Mesothelial cell of epicardium (in vitro differentiated cells): Measurements from ENCODE around the gene DOHH. TPM values are rescaled to one million over a fixed set of nuclear protein-coding genes. Genes with fewer than 3 reads are reported as not detected.

Experiments used
- DNase-seq, 2 experiments: peaks; one replicate each; pipeline ENCODE4 v3.0.0; 2021; ENCODE audit warnings: low spot score in 2 of 2; ENCODE audit not compliant: unreplicated experiment in 2 of 2
- H3K27ac Mint-ChIP-seq: 2 replicates; pipeline ENCODE4 v1.8.0; 2021; ENCODE audit warnings: mixed read lengths
- H3K27me3 Mint-ChIP-seq: 2 replicates; pipeline ENCODE4 v1.8.0; 2021; ENCODE audit warnings: low read depth, mixed read lengths
- H3K36me3 Mint-ChIP-seq: 2 replicates; pipeline ENCODE4 v1.8.0; 2021; ENCODE audit warnings: mixed read lengths
- H3K4me1 Mint-ChIP-seq: 2 replicates; pipeline ENCODE4 v1.8.0; 2021; ENCODE audit warnings: mixed read lengths
- H3K4me3 Mint-ChIP-seq: 2 replicates; pipeline ENCODE4 v1.8.0; 2021; ENCODE audit warnings: mild to moderate bottlenecking, moderate library complexity, mixed read lengths
- H3K9me3 Mint-ChIP-seq: 2 replicates; pipeline ENCODE4 v1.8.0; 2021; ENCODE audit warnings: mixed read lengths
- CTCF ChIP-seq: fragments of 200-600 bp; sonication (generic); IDR thresholded peaks from one replicate; pipeline ENCODE4 v1.5.0; 2021; ENCODE audit warnings: antibody characterized with exemption; ENCODE audit not compliant: unreplicated experiment
- total RNA-seq: library from RNA; stranded (reverse); gene quantifications from 3 replicates; pipeline ENCODE4 v1.2.1, GENCODE V29; 2021

The DOHH gene
- total RNA-seq, 1 donor from 2014 or later, result 8.5 TPM

- H3K4me3 Mint-ChIP-seq, result no peak overlapping the region
- TF ChIP-seq CTCF, result no peak
- no peak for DNase-seq
- no peaks in the 10 kb centered on the region for H3K4me1 Mint-ChIP-seq
- H3K36me3 Mint-ChIP-seq, result peaks cover 18% of the 10 kb centered on the region
- H3K27ac Mint-ChIP-seq, result no peak overlapping the region
- no peaks in the 10 kb centered on the region for H3K27me3 Mint-ChIP-seq
- H3K9me3 Mint-ChIP-seq, result no peaks in the 10 kb centered on the region
Observed at GRCh38 chr19:3528539-3529211, 28.2 kb upstream of the DOHH start.

GRCh38 chr19:3528080-3528479 lies 27.6 kb upstream of the DOHH start:
- Mint-ChIP-seq H3K9me3 (no peaks in the 10 kb centered on the region), H3K27ac (no peak overlapping the region), H3K36me3 (peaks cover 13% of the 10 kb centered on the region), H3K4me3 (no peak overlapping the region), H3K4me1 (no peaks in the 10 kb centered on the region), H3K27me3 (no peaks in the 10 kb centered on the region)
- DNase-seq, result no peak
- TF ChIP-seq CTCF, result no peak

- no peaks in the 10 kb centered on the region for H3K27me3 Mint-ChIP-seq
- H3K27ac Mint-ChIP-seq, result no peak overlapping the region
- DNase-seq, result no peak
- H3K4me3 Mint-ChIP-seq, result no peak overlapping the region
- no peaks in the 10 kb centered on the region for H3K4me1 Mint-ChIP-seq
- H3K36me3 Mint-ChIP-seq, result peaks cover 11% of the 10 kb centered on the region
- no peak for TF ChIP-seq CTCF
- H3K9me3 Mint-ChIP-seq, result no peaks in the 10 kb centered on the region
Observed at GRCh38 chr19:3527238-3527910, 26.9 kb upstream of the DOHH start.

- Mint-ChIP-seq H3K36me3 (peaks cover 11% of the 10 kb centered on the region), H3K4me3 (no peak overlapping the region), H3K9me3 (no peaks in the 10 kb centered on the region), H3K4me1 (no peaks in the 10 kb centered on the region), H3K27me3 (no peaks in the 10 kb centered on the region), H3K27ac (no peak overlapping the region)
- no peak for DNase-seq
- TF ChIP-seq CTCF, result peak; percentile 41
Observed at GRCh38 chr19:3526507-3527237, 26.2 kb upstream of the DOHH start.

GRCh38 chr19:3524904-3525451 lies 24.5 kb upstream of the DOHH start:
- TF ChIP-seq CTCF, result no peak
- H3K4me1 Mint-ChIP-seq, result peaks cover 5% of the 10 kb centered on the region
- no peaks in the 10 kb centered on the region for H3K9me3 Mint-ChIP-seq
- peaks cover 11% of the 10 kb centered on the region for H3K36me3 Mint-ChIP-seq
- no peaks in the 10 kb centered on the region for H3K27me3 Mint-ChIP-seq
- DNase-seq, result no peak
- H3K27ac Mint-ChIP-seq, result no peak overlapping the region
- no peak overlapping the region for H3K4me3 Mint-ChIP-seq
